ENCODE measurements around the gene COL23A1. TPM values are rescaled to one million over a fixed set of nuclear protein-coding genes. Genes with fewer than 3 reads are reported as not detected.
A peak's percentile ranks its signal among the peaks of the same experiment; 100 is the strongest.

COL23A1 gene
- total and polyA plus RNA-seq, 3 experiments from 2014 or later = 0.20 to 0.28 TPM; not detected in 1

DNA sequence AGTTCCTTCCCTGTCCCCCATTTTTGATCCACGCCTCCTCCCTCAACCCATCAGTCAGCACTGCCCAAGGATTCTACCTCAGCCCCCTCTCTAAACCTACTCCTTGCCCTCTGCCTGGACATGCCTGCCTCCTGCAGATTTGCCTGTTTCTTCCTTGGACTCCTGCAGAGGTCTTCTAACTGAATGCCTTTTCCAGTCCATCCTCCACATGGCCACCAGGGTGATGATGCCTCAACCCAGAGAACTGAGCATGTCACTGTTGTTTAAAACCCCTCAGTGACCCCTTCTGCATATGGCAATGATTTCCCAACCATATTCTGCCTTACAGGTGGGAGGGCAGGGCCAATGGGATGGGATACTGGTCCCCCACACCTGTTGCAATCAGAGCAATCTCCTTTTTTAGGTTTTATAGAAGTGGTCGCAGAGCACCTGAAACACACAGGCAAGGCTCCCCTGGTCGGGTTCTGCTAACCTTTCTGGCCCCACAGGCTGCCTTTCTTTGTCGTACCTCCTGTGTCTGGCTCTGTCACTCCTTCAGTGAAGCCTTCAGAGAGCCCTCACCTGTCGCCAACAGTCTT lies 366.9 kb downstream of the COL23A1 start:
- Histone ChIP-seq H3K4me1 (ENCODE audit: insufficient read depth, low read length) (peaks cover under 1% of the 10 kb centered on the region), H3K27me3 (ENCODE audit: insufficient read depth, low read length, poor library complexity, severe bottlenecking) (no peaks in the 10 kb centered on the region), H3K4me3 (ENCODE audit: low read length) (no peak overlapping the region), H3K27ac (ENCODE audit: low read depth, low read length) (no peak overlapping the region), H3K9me3 (ENCODE audit: low read length) (no peaks in the 10 kb centered on the region), H3K36me3 (ENCODE audit: insufficient read depth, low read length) (peaks cover 32% of the 10 kb centered on the region)
- DNase-seq = no peak
- H3K4me3 Mint-ChIP-seq = no peak overlapping the region
- H3K36me3 Mint-ChIP-seq = peaks cover 6 to 81% (median 15%) of the 10 kb centered on the region in 3 donors
- H3K27me3 Mint-ChIP-seq = no peaks in the 10 kb centered on the region
- H3K9me3 Mint-ChIP-seq = no peaks in the 10 kb centered on the region
- H3K4me1 Mint-ChIP-seq = peaks cover 39 to 61% (median 57%) of the 10 kb centered on the region in 3 donors
- H3K27ac Mint-ChIP-seq = peak overlapping the region in 7 of 8 donors; percentile 10 to 86 (median 53)
- POLR2A ChIA-PET = no interaction called here
- CTCF ChIA-PET = no interaction called here

DNA sequence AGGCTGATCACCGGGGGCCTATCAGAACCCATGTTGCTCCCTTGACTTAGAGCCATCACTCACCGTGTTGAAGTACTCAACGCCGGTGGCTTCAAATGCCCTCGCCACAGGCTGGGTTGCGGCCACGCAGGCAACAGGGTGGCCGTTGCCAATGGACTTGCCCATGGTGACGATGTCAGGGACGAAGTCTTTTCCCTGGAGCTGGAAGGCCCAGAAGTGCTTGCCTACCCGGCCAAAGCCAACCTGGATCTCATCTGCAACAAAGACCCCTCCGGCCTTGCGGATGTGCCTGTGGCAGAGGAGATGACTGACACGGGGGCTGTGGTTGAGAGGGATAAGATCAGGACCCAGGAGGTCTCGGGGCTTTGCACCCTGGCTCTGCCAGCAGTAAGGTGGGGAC lies 367.9 kb downstream of the COL23A1 start:
- Histone ChIP-seq H3K4me3 (ENCODE audit: low read length) (no peak overlapping the region), H3K27ac (ENCODE audit: low read depth, low read length) (no peak overlapping the region), H3K9me3 (ENCODE audit: low read length) (no peaks in the 10 kb centered on the region), H3K27me3 (ENCODE audit: insufficient read depth, low read length, poor library complexity, severe bottlenecking) (no peaks in the 10 kb centered on the region), H3K36me3 (ENCODE audit: insufficient read depth, low read length) (peaks cover 22% of the 10 kb centered on the region), H3K4me1 (ENCODE audit: insufficient read depth, low read length) (no peaks in the 10 kb centered on the region)
- peak overlapping the region in 3 of 8 donors; percentile 1 to 63 (median 45) for H3K27ac Mint-ChIP-seq
- peaks cover 0 to 74% (median 10%) of the 10 kb centered on the region in 3 donors for H3K36me3 Mint-ChIP-seq
- POLR2A ChIA-PET = no interaction called here
- no peak for DNase-seq
- H3K4me3 Mint-ChIP-seq = no peak overlapping the region
- peaks cover 30 to 52% (median 48%) of the 10 kb centered on the region in 3 donors for H3K4me1 Mint-ChIP-seq
- no peaks in the 10 kb centered on the region for H3K9me3 Mint-ChIP-seq
- H3K27me3 Mint-ChIP-seq = no peaks in the 10 kb centered on the region
- CTCF ChIA-PET = no interaction called here

DNA sequence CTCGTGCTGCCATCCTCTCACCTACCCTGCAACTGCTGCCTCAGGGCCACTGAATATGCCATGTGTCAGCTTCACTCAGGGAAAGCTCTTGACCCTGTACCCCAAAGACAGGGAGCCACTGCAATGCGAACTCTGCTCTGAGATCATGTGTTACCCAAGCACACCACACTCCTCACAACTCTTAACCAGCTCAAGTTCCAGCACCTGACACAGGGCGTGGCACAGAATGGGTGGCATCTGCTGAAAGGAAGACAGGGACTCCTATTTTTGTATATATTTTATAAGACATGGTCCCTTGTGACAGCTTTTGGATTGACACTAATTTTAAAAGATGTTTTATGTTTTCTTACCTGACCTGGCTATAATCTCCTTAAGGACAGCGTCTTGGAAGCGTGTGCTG lies 368.3 kb downstream of the COL23A1 start:
- H3K9me3 ChIP-seq (ENCODE audit: low read length) = no peaks in the 10 kb centered on the region
- peaks cover 27 to 47% (median 44%) of the 10 kb centered on the region in 3 donors for H3K4me1 Mint-ChIP-seq
- ChIA-PET CTCF (interaction anchor here (1.1 kb wide), 1 partner anchor 13 kb away, joined by 3 read pairs; no protein-coding TSS in a partner anchor), POLR2A (no interaction called here)
- no peaks in the 10 kb centered on the region for H3K4me1 ChIP-seq (ENCODE audit: insufficient read depth, low read length)
- peaks cover 18% of the 10 kb centered on the region for H3K36me3 ChIP-seq (ENCODE audit: insufficient read depth, low read length)
- H3K27me3 ChIP-seq (ENCODE audit: insufficient read depth, low read length, poor library complexity, severe bottlenecking) = no peaks in the 10 kb centered on the region
- no peaks in the 10 kb centered on the region for H3K9me3 Mint-ChIP-seq
- peak overlapping the region; percentile 13 to 92 (median 39) for H3K27ac Mint-ChIP-seq
- no peak overlapping the region for H3K4me3 ChIP-seq (ENCODE audit: low read length)
- no peak for DNase-seq
- peaks cover 0 to 72% (median 6%) of the 10 kb centered on the region in 3 donors for H3K36me3 Mint-ChIP-seq
- H3K27ac ChIP-seq (ENCODE audit: low read depth, low read length) = peak overlapping the region; percentile 25
- H3K4me3 Mint-ChIP-seq = no peak overlapping the region
- no peaks in the 10 kb centered on the region for H3K27me3 Mint-ChIP-seq

DNA sequence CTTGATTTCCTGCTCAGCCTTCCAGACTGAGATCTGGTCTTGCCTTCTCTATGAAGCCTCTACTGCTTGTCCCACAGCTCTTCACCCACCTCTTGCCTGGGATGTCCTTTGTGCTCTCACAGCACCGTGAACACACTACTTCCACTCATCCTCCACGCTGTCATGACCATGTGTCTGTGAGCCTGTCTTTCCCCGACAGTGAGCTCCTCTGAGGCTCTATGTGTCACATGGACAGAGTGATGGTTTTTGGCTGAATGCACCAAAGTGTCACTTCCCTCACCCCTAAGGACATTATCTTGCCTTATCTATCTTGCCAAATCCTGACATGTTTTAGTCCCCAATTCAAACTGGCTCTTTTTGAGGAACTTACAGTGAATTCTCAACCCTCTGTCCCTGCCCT lies 368.9 kb downstream of the COL23A1 start:
- H3K27ac Mint-ChIP-seq = peak overlapping the region; percentile 13 to 92 (median 36)
- H3K4me3 Mint-ChIP-seq = no peak overlapping the region
- peaks cover 25 to 44% (median 43%) of the 10 kb centered on the region in 3 donors for H3K4me1 Mint-ChIP-seq
- H3K4me3 ChIP-seq (ENCODE audit: low read length) = no peak overlapping the region
- no peaks in the 10 kb centered on the region for H3K9me3 Mint-ChIP-seq
- CTCF ChIA-PET = interaction anchor here (1.1 kb wide), 1 partner anchor 13 kb away, joined by 3 read pairs; no protein-coding TSS in a partner anchor
- H3K9me3 ChIP-seq (ENCODE audit: low read length) = no peaks in the 10 kb centered on the region
- no peaks in the 10 kb centered on the region for H3K27me3 ChIP-seq (ENCODE audit: insufficient read depth, low read length, poor library complexity, severe bottlenecking)
- no peaks in the 10 kb centered on the region for H3K4me1 ChIP-seq (ENCODE audit: insufficient read depth, low read length)
- DNase-seq = no peak
- H3K27ac ChIP-seq (ENCODE audit: low read depth, low read length) = no peak overlapping the region
- no peaks in the 10 kb centered on the region for H3K27me3 Mint-ChIP-seq
- H3K36me3 ChIP-seq (ENCODE audit: insufficient read depth, low read length) = peaks cover 20% of the 10 kb centered on the region
- H3K36me3 Mint-ChIP-seq = peaks cover 2 to 72% (median 3%) of the 10 kb centered on the region in 3 donors
- POLR2A ChIA-PET = no interaction called here

DNA sequence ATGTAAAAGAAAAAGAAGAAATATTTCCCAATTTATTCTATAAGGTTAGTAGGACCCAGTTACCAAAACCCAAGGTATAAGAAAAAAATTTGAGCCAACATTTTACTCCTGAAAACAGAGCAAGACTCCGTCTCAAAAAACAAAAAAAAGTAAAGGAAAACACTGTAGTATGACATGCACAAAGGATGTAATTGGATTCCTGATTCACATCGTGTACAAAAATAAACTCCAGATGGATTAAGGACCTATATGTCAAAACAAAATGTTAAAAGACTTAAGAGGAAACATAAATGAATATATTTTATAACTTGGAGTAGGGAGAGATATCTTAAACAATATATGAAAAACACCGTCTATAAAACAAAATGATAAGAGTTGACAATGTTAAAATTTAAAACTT lies 371.4 kb downstream of the COL23A1 start:
- Mint-ChIP-seq H3K9me3 (no peaks in the 10 kb centered on the region), H3K4me3 (no peak overlapping the region), H3K36me3 (peaks cover 4 to 81% (median 8%) of the 10 kb centered on the region in 3 donors), H3K27ac (peak overlapping the region in 2 of 8 donors; percentile 26 to 32), H3K27me3 (no peaks in the 10 kb centered on the region), H3K4me1 (peaks cover 28 to 48% (median 44%) of the 10 kb centered on the region in 3 donors)
- no peak overlapping the region for H3K4me3 ChIP-seq (ENCODE audit: low read length)
- H3K27me3 ChIP-seq (ENCODE audit: insufficient read depth, low read length, poor library complexity, severe bottlenecking) = no peaks in the 10 kb centered on the region
- ChIA-PET POLR2A (no interaction called here), CTCF (no interaction called here)
- no peak for DNase-seq
- no peaks in the 10 kb centered on the region for H3K9me3 ChIP-seq (ENCODE audit: low read length)
- no peak overlapping the region for H3K27ac ChIP-seq (ENCODE audit: low read depth, low read length)
- no peaks in the 10 kb centered on the region for H3K4me1 ChIP-seq (ENCODE audit: insufficient read depth, low read length)
- H3K36me3 ChIP-seq (ENCODE audit: insufficient read depth, low read length) = peaks cover 27% of the 10 kb centered on the region

DNA sequence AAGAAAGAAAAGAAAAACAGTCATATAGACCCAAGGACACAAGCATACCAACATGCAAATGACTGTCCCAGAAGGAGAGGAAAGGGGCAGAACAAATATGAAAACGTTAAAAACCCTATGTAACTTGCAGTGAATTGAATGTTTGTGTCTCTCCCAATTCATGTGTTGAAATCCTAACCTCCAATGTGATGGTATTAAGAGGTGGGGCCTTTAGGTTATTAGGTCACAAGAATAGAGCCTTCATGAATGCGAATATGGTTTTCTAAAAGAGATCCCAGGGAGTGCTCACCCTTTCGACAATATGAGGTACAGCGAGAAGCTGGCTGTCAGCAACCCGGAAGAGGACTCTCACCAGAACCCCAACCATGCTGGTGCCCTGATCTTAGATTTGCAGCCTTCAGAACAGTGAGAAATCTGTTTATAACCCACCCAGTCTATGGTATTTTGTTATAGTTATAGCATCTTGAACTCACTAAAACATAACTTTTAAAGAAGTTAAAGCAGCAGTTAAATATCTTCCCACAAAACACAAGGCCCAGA lies 371.9 kb downstream of the COL23A1 start:
- no peak for DNase-seq
- H3K4me1 ChIP-seq (ENCODE audit: insufficient read depth, low read length) = no peaks in the 10 kb centered on the region
- POLR2A ChIA-PET = no interaction called here
- H3K27me3 ChIP-seq (ENCODE audit: insufficient read depth, low read length, poor library complexity, severe bottlenecking) = no peaks in the 10 kb centered on the region
- peak overlapping the region in 1 of 8 donors; percentile 32 for H3K27ac Mint-ChIP-seq
- no peaks in the 10 kb centered on the region for H3K27me3 Mint-ChIP-seq
- no peak overlapping the region for H3K4me3 ChIP-seq (ENCODE audit: low read length)
- no peaks in the 10 kb centered on the region for H3K9me3 Mint-ChIP-seq
- H3K27ac ChIP-seq (ENCODE audit: low read depth, low read length) = no peak overlapping the region
- H3K4me3 Mint-ChIP-seq = no peak overlapping the region
- H3K4me1 Mint-ChIP-seq = peaks cover 31 to 49% (median 44%) of the 10 kb centered on the region in 3 donors
- H3K36me3 Mint-ChIP-seq = peaks cover 4 to 83% (median 9%) of the 10 kb centered on the region in 3 donors
- CTCF ChIA-PET = no interaction called here
- H3K9me3 ChIP-seq (ENCODE audit: low read length) = no peaks in the 10 kb centered on the region
- H3K36me3 ChIP-seq (ENCODE audit: insufficient read depth, low read length) = peaks cover 31% of the 10 kb centered on the region

DNA sequence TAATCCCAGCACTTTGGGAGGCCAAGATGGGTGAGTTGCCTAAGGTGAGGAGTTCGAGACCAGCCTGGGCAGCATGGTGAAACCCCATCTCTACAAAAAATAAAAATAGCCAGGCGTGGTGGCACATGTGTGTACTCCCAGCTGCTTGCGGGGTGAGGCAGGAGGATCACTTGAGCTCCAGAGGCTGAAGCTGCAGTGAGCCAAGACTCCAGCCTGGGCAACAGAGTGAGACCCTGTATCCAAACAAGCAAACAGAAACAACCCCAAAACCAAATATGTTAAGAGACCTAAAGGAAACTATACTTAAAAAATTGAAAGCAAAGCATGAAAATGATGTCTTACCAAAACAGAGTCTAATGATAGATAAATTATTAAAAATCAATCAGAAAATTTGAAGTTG lies 373.4 kb downstream of the COL23A1 start:
- no peak overlapping the region for H3K27ac Mint-ChIP-seq
- no peak for DNase-seq
- no peaks in the 10 kb centered on the region for H3K27me3 Mint-ChIP-seq
- no peaks in the 10 kb centered on the region for H3K27me3 ChIP-seq (ENCODE audit: insufficient read depth, low read length, poor library complexity, severe bottlenecking)
- no peaks in the 10 kb centered on the region for H3K4me1 ChIP-seq (ENCODE audit: insufficient read depth, low read length)
- peaks cover 4 to 85% (median 9%) of the 10 kb centered on the region in 3 donors for H3K36me3 Mint-ChIP-seq
- H3K4me3 ChIP-seq (ENCODE audit: low read length) = no peak overlapping the region
- no peaks in the 10 kb centered on the region for H3K9me3 Mint-ChIP-seq
- CTCF ChIA-PET = interaction anchor here (1.0 to 1.3 kb wide), 2 partner anchors 18 to 142 kb away, joined by 3 to 5 read pairs; no protein-coding TSS in a partner anchor
- peaks cover 38% of the 10 kb centered on the region for H3K36me3 ChIP-seq (ENCODE audit: insufficient read depth, low read length)
- no peak overlapping the region for H3K27ac ChIP-seq (ENCODE audit: low read depth, low read length)
- H3K4me3 Mint-ChIP-seq = peak overlapping the region in 1 of 7 donors; percentile 65
- POLR2A ChIA-PET = interaction anchor here (0.6 kb wide), 1 partner anchor 101 kb away, joined by 3 read pairs; no protein-coding TSS in a partner anchor
- peaks cover 27 to 46% (median 36%) of the 10 kb centered on the region in 3 donors for H3K4me1 Mint-ChIP-seq
- no peaks in the 10 kb centered on the region for H3K9me3 ChIP-seq (ENCODE audit: low read length)

DNA sequence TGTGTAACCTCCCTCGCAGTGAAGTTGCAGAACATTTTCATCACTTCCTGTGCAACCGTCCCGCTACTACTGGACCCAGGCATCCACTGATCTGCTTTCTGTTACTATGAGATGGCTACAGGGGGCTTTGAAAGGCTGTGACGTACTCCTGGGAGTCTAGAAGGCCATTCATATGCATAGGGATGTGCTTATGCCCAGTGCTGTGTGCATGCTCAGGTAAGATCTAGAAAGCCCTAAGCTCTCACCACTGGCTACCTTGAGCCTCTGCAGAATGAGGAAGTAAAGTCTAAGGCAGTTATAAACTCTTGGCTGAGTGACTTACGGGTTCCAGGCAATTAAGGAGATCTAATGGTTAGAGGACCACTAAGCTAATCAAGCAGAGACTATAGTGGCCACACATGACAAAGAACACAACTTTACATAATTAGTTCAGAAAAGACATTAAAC lies 374.1 kb downstream of the COL23A1 start:
- H3K36me3 Mint-ChIP-seq = peaks cover 4 to 85% (median 9%) of the 10 kb centered on the region in 3 donors
- H3K27me3 Mint-ChIP-seq = no peaks in the 10 kb centered on the region
- DNase-seq = no peak
- peak overlapping the region in 5 of 8 donors; percentile 36 to 85 (median 73) for H3K27ac Mint-ChIP-seq
- ChIA-PET CTCF (interaction anchor here (1.0 to 1.3 kb wide), 2 partner anchors 19 to 141 kb away, joined by 3 to 5 read pairs; no protein-coding TSS in a partner anchor), POLR2A (interaction anchor here (0.7 to 0.9 kb wide), 2 partner anchors 11 to 12 kb away, joined by 3 to 4 read pairs; partner anchors contain the start of gene HNRNPAB)
- Histone ChIP-seq H3K4me1 (ENCODE audit: insufficient read depth, low read length) (no peaks in the 10 kb centered on the region), H3K9me3 (ENCODE audit: low read length) (no peaks in the 10 kb centered on the region), H3K27ac (ENCODE audit: low read depth, low read length) (no peak overlapping the region), H3K4me3 (ENCODE audit: low read length) (no peak overlapping the region), H3K27me3 (ENCODE audit: insufficient read depth, low read length, poor library complexity, severe bottlenecking) (no peaks in the 10 kb centered on the region), H3K36me3 (ENCODE audit: insufficient read depth, low read length) (peaks cover 45% of the 10 kb centered on the region)
- no peak overlapping the region for H3K4me3 Mint-ChIP-seq
- H3K9me3 Mint-ChIP-seq = no peaks in the 10 kb centered on the region
- peaks cover 22 to 44% (median 29%) of the 10 kb centered on the region in 3 donors for H3K4me1 Mint-ChIP-seq
